CD4-positive, alpha-beta T cell treated with Interleukin-6 for 4 hours (primary cell): ENCODE results near the gene DAB2IP.

Experiments used
- DNase-seq: peaks from one replicate; pipeline ENCODE4 v3.0.0-alpha.2; 2020; ENCODE audit warnings: mixed read lengths

DAB2IP gene

DNA sequence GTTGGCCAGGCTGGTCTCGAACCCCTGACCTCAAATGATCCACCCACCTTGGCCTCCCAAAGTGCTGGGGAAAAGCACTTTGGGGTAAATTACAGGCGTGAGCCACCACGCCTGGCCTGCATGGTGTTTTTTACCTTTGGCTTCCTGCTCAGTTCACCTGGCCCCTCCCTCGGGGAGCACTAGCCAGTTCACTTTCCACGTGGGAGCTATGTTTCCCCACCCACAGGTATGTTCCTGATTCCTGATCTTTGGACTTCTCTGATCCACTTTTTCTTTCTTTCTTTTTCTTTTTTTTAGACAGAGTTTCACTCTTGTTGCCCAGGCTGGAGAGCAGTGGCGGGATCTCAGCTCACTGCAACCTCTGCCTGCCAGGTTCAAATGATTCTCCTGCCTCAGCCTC is 15.8 kb downstream of the DAB2IP start:
- no peak for DNase-seq

DNA sequence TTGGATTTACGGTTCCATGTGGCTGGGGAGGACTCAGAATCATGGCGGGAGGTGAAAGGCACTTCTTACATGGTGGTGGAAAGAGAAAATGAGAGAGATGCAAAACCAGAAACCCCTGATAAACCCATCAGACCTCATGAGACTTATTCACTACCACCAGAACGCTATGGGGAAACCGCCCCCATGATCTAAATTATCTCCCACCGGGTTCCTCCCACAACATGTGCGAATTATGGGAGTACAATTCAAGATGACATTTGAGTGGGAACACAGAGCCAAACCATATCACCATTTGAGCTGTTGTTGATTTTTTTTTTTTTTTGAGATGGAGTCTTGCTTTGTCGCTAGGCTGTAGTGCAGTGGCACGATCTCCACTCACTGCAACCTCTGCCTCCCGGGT is 16.5 kb downstream of the DAB2IP start:
- no peak for DNase-seq

GRCh38 chr9:121670431-121670830 is 19.0 kb downstream of the DAB2IP start:
- no peak for DNase-seq

DNA sequence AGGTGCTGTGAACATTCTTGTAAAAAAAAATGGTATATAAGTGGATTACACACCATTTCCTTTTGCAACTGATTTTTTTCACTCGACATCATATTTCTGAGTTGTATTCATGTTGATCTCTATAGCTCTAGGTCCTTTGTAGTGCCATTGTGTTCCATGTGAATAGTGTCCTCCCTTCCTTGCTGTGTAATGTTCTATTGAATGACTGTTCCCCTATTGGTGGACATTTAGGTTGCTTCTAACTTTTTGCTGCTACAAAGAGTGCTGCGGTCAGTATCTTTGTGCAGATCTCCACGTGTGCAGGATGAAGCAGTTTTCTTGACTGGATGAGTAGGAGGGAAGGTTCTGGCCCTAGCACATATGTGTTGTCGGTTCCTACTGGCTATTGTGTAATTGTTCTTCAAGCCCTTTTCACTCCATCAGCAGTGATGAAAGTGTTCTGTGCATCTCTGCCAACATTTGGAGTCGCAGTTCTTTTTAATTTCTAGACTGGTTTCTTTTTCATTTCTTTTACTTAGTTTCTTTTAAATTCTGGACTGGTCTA is 20.2 kb downstream of the DAB2IP start:
- DNase-seq, result no peak

- no peak for DNase-seq
Observed at GRCh38 chr9:121672213-121672612, 20.8 kb downstream of the DAB2IP start.

DNA sequence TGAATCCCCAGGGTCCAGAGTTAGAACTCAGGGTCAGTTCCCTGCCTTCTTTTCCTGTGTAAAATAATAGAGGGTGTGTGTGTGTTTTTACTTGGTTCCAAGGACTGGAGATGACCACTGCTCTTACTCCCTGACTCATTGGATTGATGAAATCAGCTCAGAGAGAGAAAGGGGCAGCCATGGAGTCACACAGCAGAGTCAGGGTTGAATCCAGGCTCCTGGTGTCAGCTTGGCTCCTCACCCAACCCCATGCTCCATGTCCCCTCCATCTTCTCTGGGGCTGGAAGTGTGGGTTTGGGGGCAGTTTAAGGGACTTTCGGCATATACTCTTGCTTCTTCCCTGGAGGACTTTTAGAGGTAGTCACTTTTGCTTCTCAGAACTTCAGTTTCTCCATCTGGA is 21.6 kb downstream of the DAB2IP start:
- DNase-seq, result no peak

DNA sequence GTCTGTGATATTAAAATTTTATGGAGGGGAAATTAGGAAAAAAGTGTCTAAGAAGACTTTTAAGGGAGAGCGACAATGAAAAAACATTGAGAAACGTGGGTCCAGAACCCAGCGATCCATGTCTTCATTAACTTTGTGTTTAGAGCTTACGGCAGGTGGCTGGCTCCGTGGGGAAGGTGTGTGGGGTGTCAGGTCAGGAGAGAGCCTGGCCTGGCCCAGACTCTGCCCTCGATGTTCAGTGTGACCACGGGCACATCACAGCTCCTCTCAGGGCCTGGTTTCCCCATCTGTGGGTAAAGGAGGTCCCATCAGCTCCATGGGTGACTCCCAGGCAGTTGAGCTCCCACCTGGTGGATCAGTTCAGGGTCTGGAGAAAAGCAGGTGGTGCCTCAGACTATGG is 22.1 kb downstream of the DAB2IP start:
- DNase-seq, result no peak

DNA sequence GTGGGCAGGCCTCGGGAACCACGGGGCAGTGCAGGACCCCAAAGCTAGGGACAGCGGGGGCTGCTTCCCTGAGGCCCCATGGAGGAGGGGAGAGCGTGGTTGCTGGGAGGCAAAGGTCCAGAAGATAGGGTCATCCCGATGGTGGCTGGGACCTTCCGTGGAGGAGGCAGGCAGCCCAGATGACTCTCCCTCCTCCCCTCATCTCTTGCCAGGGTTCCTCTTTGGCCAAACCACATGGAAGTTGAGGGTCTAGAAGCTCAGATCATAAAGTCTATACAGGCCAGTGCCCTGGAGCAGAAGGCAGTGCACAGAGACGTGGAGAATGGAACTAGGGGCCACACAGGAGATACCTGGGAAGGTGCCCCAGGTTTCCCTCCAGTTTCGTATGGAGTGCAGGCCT is 22.6 kb downstream of the DAB2IP start:
- no peak for DNase-seq

- DNase-seq, result no peak
Observed at GRCh38 chr9:121674952-121675351, 23.5 kb downstream of the DAB2IP start.

DNA sequence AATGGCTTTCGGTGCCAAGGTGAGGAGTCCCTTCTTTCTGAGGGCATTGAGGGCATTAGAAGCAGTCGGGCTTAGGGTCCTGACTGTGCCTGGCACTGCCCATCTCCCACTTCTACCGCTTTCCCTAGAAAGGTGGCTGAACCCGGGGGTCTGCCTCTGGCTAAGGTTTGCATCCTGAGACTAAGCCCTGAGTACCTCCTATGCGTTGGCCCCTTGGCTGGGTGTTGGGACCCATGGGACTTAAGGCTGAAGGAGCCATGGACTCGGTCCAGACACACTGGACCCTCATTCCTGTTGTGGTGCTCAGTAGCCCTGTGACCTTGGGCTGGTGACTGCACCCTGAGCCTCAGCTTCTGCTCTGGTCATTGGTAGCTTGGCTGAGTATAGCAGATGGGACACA is 23.9 kb downstream of the DAB2IP start:
- no peak for DNase-seq

GRCh38 chr9:121675969-121676822 is 24.8 kb downstream of the DAB2IP start:
- no peak for DNase-seq

DNA sequence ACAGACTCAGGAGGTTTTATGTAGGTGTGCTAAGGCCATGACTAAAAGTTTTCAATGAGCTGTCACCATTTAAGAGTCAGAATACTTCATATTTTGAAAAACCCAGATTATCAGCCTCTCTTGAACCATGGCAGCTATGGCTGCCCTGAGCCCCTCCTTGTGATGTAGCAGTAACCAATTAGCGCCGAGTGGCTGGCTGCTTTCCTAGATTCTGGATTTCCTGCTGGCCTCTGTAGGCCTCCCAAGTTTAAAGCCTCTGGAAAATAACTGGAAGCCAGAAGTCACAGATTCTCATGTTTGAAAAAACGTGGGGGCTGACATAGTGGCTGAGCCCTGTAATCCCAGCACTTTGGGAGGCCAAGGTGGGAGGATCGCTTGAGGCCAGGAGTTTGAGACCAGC is 25.5 kb downstream of the DAB2IP start:
- no peak for DNase-seq

- DNase-seq, result no peak
Observed at GRCh38 chr9:121678501-121679022, 27.1 kb downstream of the DAB2IP start.

GRCh38 chr9:121679901-121680635 is 28.6 kb downstream of the DAB2IP start:
- DNase-seq, result no peak

GRCh38 chr9:121681404-121681803 is 30.0 kb downstream of the DAB2IP start:
- no peak for DNase-seq

DNA sequence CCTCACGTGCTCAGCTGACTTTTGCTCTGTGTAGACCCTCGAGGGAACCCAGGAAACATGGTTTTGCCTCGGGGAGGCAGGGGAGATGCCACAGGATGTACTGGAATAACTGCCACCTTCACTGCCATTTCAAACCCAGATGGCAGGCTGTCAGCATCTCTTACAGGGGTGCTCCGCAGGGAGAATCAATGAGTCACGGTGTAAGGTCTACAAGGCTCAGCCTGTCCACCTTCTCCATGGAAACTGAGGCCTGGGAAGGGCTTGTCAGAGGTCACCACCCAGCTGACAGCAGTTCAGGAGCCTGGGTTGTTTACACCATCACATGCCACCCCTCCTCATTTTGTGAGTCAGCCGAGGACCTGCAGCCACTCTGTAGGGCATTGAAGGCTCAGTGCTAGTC is 30.8 kb downstream of the DAB2IP start:
- DNase-seq, result no peak

DNA sequence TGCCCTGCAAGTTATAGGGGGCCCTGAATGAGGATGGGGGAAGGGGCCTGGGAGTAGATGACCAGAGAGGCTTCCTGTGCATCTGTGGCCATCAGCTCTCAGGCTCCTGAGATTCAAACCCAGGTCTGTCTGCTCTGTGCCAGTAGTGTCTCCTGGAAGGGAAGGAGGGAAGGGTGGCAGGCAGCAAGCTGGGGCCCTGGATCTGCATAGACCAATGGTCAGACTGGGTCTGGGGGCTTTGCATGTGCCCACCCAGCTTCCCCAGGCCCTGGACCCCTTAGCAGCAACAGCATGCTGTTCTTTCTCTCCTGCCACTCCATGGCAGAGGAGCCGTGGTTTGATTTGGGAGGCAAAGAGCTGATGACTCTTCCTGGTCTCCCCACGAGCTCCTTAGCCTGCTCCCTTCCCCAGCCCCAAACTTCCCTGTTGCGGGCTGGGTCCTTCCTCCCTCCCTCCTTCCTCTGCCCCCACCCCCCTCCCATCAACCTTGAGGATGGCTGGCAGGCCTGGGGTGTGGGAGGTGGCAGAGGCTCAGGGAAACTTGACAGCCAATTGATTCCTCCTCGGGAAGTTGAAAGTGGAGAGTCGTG is 31.6 kb downstream of the DAB2IP start:
- no peak for DNase-seq

DNA sequence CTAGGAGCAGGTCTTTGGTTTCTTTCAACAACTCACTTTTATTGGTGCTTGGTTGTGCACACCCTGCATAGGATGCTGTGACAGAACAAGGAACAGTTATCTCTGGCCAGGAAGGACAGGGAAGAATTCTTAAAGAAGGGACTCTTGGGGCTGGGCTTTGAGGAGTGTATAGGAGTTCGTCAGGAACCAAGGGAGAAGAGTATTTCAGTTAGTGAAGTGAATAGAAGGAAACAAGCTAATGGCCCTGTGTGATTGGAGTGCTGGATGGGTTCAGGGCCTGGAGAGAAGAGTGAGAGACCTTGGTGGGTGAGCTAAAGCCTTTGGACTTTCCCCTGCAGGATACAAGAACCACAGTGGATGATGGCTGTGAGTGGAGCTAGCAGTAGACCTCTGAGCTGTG is 32.2 kb downstream of the DAB2IP start:
- no peak for DNase-seq

- no peak for DNase-seq
Observed at GRCh38 chr9:121684381-121685145, 33.1 kb downstream of the DAB2IP start.

DNA sequence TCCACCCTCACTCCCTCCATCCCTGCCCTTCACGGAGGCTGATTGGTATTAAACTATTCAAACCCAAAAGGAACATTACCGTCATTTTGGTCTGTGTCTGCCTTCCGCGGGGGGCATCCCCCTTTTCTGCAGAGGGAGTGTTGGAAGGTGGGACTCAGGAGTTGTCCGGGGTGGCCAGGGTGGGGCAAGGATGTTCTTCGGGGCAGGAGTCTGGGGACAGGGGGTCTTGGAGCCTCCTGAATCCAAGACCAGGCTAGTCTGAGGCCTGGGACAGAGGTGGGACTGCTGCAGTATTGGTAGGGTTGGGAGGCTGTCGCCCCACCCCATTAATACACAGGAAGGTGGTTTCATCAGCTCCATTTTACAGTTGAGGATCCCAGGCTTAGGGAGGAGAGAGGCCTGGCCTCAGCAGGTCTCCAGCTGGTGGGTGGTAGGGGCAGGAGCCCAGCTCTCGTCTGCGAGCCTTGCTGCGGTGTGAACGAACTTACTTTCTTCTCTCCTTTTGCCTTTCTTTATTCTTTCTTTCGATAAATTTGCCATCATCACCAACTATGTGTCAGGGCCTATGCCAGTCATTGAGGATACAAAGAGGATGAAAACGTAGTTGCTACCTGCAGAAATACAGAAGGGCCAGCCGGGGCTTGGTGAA is 33.8 kb downstream of the DAB2IP start:
- no peak for DNase-seq

DNA sequence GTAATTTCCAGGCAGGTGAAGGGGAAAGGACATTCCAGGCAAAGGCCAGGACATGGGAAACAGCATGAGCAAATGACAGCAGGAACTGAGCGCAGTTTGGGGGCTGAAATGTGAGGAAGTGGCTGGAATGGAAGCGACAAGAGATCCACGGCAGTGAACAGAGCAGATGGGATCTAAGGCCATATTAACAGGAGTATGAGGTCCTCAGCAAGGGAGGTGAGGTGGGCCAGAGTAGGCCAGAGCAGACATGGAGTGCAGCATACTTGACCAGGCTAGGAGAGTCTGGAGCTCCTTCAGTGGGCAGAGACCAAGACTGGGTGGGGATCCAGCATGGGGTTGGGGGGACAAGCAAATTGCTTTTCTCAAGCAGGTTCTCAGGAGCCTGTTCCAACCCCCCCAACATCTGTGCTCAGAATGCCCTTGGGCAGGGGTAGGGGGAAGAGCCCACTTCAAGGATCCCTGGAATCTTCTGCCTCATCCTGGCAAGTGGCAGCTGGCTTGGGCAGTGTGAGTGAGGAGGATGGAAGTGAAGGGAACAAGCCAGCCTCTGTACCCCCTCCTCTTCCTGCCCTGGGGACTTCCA is 34.5 kb downstream of the DAB2IP start:
- no peak for DNase-seq
